Renal pelvis (tissue), 4 donors: ENCODE measurements around the gene GUCY1B1. TPM values are rescaled to one million over a fixed set of nuclear protein-coding genes. Genes with fewer than 3 reads are reported as not detected.

Source experiments
- DNase-seq: peaks from one replicate; pipeline ENCODE4 v3.0.0-alpha.2; 2013
- polyA plus RNA-seq, 3 donors: library from polyadenylated mRNA; unstranded; fragments of 120-200 nt; gene quantifications; one replicate each; pipeline ENCODE4 v1.2.1, GENCODE V29; 2013; ENCODE audit not compliant: insufficient read length in 3 of 3

Gene GUCY1B1
- polyA plus RNA-seq, 3 donors: 59.1 to 64.4 (median 64.3) TPM

DNA sequence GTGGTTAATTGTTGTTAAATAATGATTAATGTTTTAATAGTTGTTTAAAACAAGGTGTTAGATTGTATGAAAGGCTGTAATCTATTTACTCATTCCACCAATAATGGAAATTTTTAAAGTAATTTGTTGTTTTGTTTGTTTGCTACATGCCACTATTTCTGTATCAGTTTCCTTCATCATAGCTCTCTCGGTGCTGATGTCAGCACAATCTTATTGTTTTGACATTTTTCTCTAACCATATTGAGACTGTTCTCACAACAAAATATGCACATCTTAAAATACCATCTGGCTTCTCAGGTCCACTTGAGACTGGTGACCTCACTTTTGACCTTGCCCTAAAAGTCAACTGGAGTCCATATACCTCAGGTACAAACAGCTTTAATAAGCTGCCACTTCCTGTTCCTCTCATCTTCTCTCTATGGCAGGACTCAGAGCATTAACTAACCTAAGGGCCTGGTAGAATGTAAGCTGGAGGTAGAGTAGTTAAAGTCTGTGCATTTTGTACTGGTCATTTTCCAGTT lies 1.0 kb upstream of the GUCY1B1 start:
- no peak for DNase-seq

DNA sequence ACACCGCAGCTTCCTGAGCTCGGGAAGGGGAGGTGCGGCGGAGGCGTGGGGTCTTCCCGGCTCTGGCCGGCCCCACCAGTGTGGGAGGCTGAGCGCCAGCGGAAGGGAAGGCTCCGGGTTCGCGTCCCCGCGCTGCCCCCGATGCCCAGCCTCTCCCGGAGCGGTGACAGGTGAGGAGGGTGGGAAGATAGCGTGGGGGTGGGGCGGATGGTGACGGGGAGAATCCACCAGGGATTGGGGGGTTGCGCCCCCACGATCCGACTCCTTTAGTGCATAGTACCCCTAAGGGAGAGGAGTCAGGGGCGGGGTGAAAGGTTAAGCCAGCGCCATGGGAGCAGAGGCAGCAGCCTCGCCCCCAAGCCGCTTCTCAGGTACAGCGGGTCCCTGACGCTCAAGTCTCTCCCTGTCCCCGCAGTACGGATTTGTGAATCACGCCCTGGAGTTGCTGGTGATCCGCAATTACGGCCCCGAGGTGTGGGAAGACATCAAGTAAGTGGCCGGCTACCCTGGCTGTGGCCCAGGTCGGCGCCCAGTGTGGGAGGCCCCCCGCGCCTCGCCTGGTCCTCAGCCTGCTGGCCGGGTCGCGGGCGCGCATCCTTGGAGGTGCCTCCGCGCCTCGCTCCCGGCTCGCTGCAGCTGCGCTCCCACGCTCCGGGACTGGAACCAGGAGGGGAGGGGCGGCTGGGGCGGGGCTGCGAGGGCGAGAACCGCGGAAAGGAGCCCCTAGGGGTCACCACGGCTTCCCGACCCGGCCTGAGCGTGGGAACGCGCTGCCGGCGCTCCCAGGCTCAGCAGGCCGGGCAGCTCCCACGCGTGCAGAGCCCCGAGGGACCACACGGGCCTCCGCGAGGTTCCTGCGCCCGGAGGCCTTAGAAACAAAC lies 791 bp downstream of the GUCY1B1 start:
- peak; percentile 58 for DNase-seq

DNA sequence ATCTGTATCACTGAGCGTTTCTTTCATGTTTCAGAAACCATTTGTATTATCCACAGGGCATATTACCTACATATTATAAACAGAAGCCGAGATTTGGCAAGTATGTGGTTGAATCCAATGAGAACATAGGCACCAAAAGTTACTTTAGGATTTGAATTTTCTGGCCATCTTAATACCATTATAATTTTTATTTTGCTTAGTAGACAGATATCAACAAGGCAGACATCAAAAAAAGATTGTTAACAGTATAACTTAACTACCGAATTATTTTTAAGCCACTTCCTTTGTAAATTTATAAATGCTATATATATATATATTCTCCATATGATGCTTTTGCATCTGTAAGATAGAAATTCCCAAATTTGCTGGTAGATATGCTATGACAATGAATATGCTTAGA lies 2.2 kb downstream of the GUCY1B1 start:
- no peak for DNase-seq

DNA sequence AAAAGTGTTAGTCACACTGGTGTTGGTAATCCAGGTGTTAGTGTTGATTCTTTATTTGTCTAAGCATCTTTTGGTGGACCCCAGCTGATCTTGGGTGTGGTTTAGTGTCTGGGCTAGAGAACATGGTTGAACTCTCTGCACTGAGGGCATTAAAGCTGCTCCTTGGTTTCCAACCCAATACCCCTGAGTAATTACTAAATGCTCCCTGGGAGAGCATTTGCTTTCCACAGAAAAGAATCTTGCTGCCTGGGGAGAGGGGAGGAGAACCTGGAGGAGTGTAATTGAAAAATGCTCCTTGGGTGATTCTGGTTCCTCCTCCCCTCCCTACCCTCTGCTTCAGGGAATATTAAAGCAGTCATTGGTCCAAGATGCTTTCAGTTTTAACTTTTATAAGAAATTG lies 3.1 kb downstream of the GUCY1B1 start:
- DNase-seq: no peak

DNA sequence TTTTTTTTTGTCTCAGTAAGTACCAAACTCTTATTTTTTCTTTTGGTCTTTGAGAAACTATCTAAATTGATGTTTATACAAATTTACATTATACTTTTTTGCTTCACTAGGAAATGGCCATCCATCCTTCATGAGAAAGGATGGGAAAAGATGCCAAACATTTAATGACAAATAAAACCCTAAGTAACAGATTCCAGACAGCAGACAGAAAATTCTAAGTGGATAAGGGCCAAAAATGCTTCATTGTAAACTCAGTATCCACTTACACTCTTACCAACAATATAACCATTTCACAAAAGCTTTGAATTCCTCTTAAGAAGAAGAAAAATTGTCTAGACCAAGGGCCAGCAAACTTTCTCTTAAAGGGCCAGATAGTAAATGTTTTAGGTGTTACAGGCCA lies 3.5 kb downstream of the GUCY1B1 start:
- no peak for DNase-seq

DNA sequence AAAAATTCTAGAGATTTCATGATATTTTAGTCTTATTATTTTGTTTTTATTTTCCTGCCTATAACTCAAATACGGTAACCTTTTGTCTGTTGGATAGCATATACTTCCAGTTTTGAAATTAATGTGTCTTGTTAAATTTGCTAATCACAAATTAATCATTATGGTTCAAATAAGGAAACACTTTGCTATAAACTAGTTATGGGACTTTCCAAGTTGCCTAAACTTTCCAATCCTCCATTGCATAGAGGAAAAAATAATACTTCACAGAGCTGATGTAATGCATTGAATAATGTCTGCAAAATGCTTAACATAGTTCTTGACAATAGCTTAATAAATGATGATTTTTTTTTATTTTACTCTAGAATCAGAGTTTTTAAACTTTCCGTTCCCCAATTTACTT lies 4.7 kb downstream of the GUCY1B1 start:
- no peak for DNase-seq

DNA sequence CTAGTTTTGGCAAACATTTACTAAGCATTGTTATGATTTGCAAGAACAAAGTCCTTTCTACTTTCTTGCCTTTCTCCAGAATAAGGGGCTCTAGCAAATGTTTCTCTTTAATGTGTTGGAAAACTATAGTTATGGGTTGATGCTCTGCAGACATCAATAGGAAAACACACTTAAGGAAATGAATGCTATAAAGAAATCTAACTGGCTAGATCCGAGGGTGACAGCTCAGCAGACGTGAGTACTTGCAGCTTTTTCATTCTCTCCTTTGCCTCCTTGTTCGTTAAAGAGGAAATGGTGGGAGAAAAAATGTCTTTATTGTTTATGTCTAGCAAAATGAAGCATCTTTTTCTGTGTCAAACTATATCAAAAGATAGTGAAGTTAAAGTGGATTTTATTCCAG lies 6.3 kb downstream of the GUCY1B1 start:
- no peak for DNase-seq

DNA sequence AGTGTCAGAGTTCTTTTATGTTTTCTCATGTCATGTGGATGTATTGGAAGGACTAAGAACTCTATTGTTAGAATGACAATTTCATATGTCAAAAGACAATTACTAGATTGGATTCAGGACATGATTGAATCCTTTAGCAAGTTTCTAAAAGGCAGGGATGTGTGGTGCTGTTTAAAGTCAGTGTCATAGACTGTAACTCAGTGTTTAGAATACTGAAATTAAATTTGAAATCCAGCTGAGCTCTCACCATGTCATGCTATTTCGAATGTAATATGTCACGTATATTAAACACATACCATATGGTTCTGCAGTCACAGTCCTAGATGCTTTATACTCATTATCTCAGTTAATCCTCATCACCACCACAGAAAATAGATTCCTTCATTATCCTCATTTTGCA lies 7.8 kb downstream of the GUCY1B1 start:
- no peak for DNase-seq

DNA sequence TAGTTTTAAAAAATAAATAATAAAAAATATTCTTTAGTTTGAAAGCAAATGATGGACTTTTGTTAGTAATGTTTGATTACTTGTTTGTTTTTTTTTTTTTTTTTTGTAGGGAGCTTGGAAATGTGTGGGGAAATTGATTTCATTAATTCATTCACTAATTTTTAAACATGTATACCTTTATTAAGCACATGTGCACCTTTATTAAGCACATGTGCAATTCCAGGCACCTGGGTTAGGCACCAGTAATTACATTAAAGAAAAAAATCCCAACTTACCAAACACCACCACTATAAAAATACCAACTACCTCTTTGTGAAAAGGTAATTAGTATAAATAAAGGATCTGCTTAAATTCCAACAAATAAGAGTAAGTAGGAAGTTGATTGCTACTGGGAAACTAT lies 9.5 kb downstream of the GUCY1B1 start:
- no peak for DNase-seq

DNA sequence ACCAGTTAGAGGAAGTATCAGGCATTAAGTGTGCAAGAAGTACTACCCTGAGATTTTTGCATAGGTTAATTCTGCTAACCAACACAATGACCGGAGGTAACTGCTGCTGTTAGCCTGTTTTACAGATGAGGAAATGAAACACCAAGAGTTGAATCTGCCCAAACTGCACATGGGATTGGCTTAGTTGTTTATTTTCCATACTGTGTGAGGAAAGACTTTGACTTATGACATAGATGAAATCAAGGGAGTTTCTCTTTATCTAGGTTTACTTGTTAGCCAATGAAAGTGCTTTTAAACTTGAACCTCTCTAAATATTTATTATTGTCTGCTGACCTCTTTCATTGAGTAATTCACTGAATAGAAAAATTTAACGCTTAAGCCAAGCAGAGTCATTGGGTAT lies 10.3 kb downstream of the GUCY1B1 start:
- DNase-seq: no peak

DNA sequence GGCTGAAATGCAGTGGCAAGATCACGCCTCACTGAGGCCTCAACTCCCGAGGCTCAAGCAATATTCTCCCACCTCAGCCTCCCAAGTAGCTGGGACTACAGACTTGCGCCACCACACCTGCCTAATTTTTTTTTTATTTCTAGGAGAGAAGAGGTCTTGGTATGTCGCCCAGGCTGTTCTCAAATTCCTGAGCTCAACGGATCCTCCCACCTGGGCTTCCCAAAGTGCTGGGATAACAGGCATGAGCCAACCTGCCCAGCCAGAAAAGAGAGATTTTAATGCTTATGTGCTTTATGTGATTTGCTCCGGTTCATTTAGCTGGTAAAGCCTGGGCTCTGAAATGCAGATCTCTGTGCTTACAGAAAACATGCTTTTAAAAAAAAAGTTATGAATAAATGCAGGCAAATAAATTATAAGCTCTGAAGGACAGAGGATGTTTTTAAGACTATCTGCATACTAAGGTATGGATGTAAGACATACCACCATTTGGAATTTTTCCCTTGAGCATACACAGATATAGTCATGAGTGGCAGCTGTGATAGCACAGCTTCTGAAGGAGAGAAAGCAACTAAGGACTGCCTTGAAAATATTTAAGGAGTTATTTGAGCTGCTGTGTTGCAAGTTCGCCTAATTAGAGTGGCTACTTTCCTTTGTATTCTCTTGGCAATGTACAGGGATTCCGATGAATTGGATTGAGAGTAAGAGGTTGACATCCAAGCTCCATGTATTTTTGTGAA lies 13.8 kb downstream of the GUCY1B1 start:
- DNase-seq: no peak

DNA sequence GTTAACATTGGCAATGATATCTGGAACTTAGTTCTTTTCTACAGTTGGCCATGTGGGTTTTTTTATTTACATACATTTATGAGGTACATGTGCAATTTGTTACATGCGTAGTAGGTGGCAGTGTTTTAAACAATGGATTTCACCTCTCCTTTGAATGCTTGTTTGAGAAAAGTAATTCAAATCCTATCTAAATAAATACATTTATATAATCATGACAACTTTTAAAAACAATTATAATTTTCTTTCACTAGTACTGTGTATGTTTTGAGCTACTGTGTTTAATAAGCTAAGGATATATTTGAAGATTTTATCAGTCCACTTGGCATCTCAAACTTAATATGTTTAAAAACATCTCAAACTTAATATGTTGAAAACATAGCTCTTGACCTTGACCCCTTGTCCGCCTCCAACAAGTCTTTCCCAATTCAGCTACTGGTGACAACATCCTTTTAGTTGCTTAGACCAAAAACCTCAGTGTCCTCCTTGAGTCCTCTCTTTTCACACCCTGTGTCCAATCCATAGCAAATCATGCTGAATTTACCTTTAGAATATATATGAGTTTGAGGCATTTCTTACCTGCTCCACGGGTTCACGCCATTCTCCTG lies 14.5 kb downstream of the GUCY1B1 start:
- no peak for DNase-seq

DNA sequence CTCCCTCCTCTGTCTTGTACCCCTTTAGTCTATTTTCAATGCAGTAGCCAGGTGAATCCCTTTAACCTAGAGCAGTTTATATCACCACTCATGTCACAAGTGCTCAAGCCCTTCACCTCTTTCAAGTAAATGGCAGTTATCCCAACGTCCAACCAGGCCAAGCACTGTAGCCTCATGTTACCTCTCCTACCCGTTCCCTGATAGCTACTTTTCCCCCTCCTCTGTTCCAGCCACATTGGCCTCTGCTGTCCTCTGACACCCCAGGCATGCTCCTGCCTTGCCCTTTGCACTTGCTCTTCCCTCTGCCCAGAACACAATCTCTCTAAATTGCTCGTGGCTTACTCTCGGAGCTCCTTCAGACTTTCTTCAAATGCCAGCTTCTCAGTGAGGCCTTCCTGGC lies 15.2 kb downstream of the GUCY1B1 start:
- no peak for DNase-seq

DNA sequence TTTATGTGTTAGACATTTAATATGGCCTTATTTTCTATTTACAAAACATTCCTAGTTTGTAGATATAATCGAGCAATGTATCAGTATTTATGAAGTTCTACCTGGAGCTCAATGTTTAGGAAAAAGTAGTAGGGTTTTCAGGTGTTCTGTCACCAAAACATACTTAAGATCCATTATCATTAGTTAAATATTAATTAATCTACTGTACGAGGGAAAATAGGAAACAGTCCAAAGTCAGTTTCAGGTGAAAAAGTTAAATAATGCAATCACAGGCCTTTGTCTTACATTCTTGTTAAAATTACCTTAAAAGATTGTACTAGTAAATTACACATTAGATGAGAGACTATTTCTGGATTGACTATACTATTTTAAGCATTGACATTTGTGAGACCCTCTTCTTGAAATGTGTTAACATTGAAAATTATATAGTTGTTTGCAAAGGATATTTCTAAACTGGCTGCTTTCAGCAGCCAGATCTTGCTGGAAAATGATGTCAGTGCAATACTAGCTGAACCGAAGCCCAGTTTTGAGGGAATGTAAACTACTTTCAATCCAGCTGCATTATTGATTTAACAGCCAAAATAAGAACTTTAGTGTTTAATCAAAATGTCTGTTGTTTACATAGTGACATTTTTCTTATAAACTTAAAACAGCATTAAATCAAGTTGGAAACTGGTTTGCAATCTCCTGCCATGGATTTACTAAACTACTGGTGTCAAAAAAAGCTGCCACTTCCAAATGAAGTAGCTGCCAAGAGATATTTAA lies 19.3 kb downstream of the GUCY1B1 start:
- peak; percentile 69 for DNase-seq

DNA sequence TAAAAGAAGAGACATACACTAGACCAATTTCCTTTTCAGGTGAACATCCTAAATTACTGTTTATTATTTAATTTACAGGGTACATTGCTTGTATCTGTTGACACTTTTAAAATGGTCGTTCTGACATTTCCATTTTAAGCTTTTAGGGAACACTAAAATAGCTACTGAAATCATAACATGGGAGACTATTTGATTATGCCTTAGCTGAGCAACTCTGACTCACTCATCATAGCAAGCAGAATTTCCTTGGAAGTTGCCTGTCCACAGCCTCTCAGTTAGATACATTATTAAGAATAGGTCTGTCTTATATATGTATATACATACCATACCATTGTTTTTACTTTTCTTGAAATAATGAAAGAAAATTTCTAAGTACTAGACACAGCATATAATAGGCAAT lies 22.0 kb downstream of the GUCY1B1 start:
- DNase-seq: no peak

DNA sequence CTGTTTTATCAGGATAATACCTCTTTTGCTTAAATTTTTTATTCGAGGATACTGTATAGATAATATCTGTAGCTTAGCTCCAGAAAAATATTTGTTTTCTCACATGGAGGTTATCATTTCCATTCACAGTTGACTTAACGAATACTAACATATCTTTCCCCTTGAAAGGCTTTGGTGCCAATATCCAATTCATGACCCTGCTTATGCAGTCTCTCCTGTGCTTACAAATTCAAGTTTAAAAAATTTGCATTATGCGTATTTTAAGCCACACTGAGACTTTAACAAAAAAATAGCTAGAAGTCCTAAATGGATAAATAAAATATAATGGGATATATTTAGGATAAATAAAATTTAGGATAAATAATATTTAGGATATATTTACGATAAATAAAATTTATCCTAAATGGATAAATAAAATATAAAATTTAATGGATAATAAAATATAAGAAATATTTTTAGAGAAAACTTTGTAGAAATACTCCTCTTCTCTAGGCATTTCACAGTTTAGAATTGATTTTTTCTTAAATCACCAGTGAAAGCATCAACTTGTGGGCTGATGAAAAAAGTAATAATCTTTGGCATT lies 22.5 kb downstream of the GUCY1B1 start:
- no peak for DNase-seq

DNA sequence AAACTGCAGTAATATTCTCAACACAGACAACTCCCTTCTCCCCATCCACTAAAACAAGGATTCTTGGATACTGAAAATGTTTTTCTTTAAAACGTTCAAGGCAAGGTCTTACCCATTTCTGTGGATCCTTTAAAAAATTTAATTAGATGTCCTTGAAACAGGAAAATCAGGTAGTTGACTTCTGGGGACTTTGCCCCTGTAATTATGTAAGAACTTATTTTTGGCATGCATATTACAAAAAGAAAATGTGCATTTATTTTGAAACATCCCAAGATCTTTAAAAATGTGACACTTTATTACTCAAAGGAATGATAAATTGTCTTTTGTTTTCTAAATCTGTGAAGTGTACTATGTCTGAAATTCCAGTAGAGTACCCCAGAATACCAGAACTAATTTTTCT lies 25.8 kb downstream of the GUCY1B1 start:
- DNase-seq: no peak

DNA sequence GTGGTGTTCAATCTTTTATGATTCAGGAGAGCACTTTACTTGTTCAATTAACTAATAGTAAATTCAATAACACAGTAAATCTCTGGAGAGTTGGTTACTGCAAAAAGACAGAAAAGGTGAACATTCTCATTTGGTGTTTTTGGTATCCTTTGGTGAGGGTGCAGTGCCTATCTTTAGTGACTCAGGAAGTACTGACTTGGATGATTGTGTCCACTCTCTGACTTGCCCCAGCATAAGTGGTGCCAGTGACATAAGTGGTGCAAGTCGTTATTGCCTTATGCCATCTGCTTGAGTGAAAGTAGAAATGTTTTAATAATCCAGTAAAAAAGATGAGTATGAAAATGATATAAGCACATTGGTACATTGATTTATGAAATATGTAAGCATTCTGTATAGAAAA lies 27.0 kb downstream of the GUCY1B1 start:
- DNase-seq: no peak

DNA sequence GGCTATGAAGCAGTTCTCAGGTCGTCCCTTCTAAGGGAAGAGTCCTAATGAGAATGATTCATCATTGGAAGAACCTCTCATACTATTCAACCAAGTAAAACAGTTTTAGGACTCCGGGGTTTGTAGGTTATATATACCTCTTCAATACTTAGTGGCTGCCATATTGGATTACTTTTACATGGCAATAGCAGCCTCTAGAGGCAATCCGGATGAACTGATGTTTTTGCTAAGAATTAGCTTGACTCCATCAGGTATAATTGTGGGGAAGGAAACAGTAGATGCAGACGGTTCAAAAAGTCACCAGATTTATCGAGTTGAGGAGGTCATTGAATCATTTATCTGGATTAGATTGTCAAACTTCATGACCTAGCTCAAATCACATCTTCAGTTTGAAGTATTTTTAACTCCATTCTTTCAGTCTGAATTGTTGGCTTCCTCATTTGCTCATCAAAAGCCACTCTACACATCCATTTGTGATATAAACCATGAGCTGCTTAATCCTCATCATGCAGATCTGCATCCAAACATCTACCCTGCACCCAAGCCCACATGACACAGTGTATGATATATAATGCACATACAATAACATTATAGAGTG lies 28.4 kb downstream of the GUCY1B1 start:
- DNase-seq: peak; percentile 47

DNA sequence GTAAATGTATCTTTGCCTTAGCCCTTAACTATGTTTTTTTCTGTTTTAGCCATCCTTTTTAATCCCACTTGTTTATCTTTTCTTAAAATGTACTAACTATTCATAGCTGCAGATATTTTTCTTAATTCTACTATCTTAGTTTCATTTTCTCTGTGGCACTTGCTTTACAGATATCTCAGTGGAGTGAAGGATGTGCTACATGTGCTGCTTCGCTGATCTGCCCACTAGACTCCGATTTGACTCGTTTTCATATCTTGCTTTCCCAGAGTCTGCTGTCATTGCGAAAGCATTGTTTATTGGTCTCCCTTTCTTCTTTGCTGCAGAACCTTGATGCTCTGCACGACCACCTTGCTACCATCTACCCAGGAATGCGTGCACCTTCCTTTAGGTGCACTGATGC lies 30.6 kb downstream of the GUCY1B1 start:
- DNase-seq: no peak

DNA sequence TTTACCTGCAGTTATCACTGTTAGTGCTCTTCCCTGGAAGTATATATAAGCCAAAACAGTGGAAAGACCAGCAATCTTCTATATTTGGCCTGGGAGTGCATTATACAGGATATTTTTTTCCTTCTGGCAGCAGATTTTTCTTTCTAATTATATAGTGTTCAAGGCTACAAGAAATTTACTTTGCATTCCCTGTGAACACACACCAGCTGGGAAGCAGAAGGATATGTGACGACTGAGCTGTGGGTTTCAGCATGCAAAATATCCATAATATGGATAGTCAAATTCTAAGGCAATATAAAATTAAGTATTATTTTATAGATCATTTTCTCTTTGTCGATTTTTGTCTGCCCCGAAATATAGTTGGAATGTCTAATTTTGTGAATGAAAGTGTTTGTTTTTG lies 31.2 kb downstream of the GUCY1B1 start:
- no peak for DNase-seq
